NT2/D1 (cell line): ENCODE data around the gene UBE2L6.

Experiments
- SUZ12 ChIP-seq: IDR thresholded peaks from 2 replicates; pipeline ENCODE4 v1.6.1; 2011; ENCODE audit not compliant: insufficient read length, insufficient read depth; ENCODE audit errors: extremely low read depth
- YY1 ChIP-seq: IDR thresholded peaks from 2 replicates; pipeline ENCODE4 v1.6.1; 2011; ENCODE audit not compliant: insufficient read length, insufficient read depth
- ZNF274 ChIP-seq: IDR thresholded peaks from 2 replicates; pipeline ENCODE4 v1.6.1; 2011; ENCODE audit warnings: mild to moderate bottlenecking, low read depth, low read length

DNA sequence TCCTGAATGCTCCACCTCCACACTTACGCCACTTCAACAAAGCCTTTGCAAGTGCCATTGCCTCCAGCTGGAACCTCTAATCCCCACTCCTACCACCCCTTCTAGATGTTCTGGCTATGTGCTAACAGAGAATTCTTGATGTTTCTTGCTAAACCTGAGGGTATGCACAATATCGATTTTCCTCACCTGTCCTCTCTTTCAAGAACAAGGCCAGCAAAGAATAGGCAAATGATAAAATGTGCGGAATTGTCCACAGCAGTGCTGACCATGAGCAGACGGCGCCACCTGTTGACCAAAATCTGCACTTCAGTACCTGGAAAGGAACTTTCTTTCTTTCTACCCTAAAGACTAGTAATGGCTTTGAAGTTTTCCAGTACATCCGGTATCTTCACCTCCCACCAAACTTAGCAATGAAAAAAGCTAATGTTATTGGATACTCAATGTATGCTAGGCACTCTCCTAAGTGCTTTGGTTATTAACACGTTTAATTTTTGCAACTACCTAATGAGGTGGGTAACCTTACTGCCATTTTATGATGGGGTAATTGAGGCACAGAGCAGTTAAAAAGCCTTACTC, 40.3 kb downstream of the UBE2L6 start:
- TF ChIP-seq ZNF274: no peak
- TF ChIP-seq YY1: no peak
- TF ChIP-seq SUZ12: no peak
